ENCODE measurements around the gene PLOD2. TPM values are rescaled to one million over a fixed set of nuclear protein-coding genes. Genes with fewer than 3 reads are reported as not detected.

The PLOD2 gene
- total and polyA plus RNA-seq, 9 of the 15 experiments (the other 6 are each of a cell fraction or from before 2014, with no cell fraction given), result 0.18 to 1.5 (median 0.58) TPM

DNA sequence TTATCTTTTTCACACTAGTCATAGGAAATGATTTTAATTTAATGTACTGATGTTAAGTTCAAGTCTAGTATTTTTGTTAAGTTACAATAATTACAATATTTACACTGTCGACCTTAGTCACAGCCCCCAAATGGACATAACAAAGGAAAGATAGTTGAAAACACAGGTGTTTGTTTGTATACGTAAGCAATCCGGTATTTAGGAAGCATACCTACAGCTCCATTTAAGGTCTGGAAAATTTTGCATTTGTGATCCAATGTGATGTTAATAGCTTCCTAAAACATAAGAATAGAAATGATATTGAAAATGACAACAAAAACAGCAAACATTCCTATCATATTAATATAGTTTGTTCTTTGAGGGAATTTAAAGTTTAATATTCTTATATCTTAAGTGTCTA, 56.9 kb downstream of the PLOD2 start:
- no TSS peak for BruUV-seq (replicated peaks)
- Histone ChIP-seq H3K4me1 (replicated peaks in 1 of 2; ENCODE audit: control insufficient read depth in 2 of 2, insufficient read depth in 2 of 2, low read length in 2 of 2) (no peaks in the 10 kb centered on the region), H3K9me1 (ENCODE audit: control insufficient read depth, insufficient read depth, low read length) (no peaks in the 10 kb centered on the region), H3K36me3 (ENCODE audit: control insufficient read depth, insufficient read depth, low read length) (no peaks in the 10 kb centered on the region), H4K20me1 (replicated peaks; ENCODE audit: control insufficient read depth, insufficient read depth, low read length) (no peaks in the 10 kb centered on the region), H3K79me2 (ENCODE audit: control insufficient read depth, insufficient read depth, low read length) (no peaks in the 10 kb centered on the region), H3K27me3 (ENCODE audit: control insufficient read depth in 2 of 2, insufficient read depth in 2 of 2, low read length in 2 of 2) (no peaks in the 10 kb centered on the region), H3K27ac (ENCODE audit: extremely low read depth, low read depth, low read length) (no peak overlapping the region), H2AFZ (ENCODE audit: low read depth, low read length) (no peak overlapping the region), H3K4me3 (no peak overlapping the region), H3K9me3 (replicated peaks; ENCODE audit: control insufficient read depth, insufficient read depth, low read depth, low read length) (no peaks in the 10 kb centered on the region), H3K4me2 (ENCODE audit: insufficient read depth, low read length) (no peak overlapping the region), H3K9ac (ENCODE audit: insufficient read depth in 1 of 2, low read depth in 2 of 2, low read length in 2 of 2) (no peak overlapping the region)
- intact Hi-C loops (cut with micrococcal nuclease), result no loop called here
- CTCF ChIA-PET (ENCODE audit: low intra/inter-chr PET ratio), result no interaction called here
- in situ Hi-C loops (cut with MboI), result no loop called here
- FAIRE-seq (no peak), DNase-seq (ENCODE audit: extremely low read depth in 1 of 4, low spot score in 3 of 4) (no peak), ATAC-seq (no peak)
- no peak for TF ChIP-seq NR2C2 (CRISPR knock-in tag; IDR thresholded peaks at IDR 0.05)
- TF ChIP-seq NR2C2 (tag; IDR thresholded peaks at IDR 0.05), result no peak
- TF ChIP-seq ZKSCAN1 (IDR thresholded peaks at IDR 0.05; ENCODE audit: low read depth, low read length), result no peak
- TF ChIP-seq DIDO1 (tag; IDR thresholded peaks at IDR 0.05; ENCODE audit: low read depth), result no peak
- TF ChIP-seq MTF1 (CRISPR knock-in tag; IDR thresholded peaks at IDR 0.05; ENCODE audit: borderline replicate concordance), result no peak
- no peak for TF ChIP-seq ZSCAN32 (CRISPR knock-in tag; IDR thresholded peaks at IDR 0.05)
- TF ChIP-seq ZNF124 (CRISPR knock-in tag; IDR thresholded peaks at IDR 0.05), result no peak
- POLR2A ChIA-PET, result no interaction called here
- WGBS (ENCODE audit: insufficient coverage, low coverage, missing lambda C conversion rate), result 0% methylated on average over 3 of the region's 3 CpGs

DNA sequence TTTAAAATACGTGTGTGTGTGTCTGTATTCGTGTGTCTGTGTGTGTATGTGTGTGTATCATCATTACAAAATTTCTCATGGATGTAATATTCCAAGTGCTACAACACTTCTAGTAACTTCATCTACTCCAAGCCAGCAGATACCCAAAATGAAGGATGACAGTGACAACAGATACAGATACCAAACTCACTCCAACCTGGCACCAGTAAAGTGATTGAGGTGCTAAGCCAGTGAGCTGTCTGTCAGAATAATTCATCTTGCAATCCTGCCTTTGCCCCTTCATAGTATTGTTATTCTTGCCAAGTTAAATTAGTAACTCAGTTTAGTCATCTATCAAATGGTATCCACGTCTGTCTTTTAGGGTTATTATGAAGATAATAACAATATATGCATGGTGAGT, 58.1 kb downstream of the PLOD2 start:
- CTCF ChIA-PET (ENCODE audit: low intra/inter-chr PET ratio), result no interaction called here
- no peak overlapping the region for H2AFZ ChIP-seq (ENCODE audit: low read depth, low read length)
- ATAC-seq (no peak), DNase-seq (ENCODE audit: extremely low read depth in 1 of 4, low spot score in 3 of 4) (no peak), FAIRE-seq (no peak)
- H3K27me3 ChIP-seq (ENCODE audit: control insufficient read depth in 2 of 2, insufficient read depth in 2 of 2, low read length in 2 of 2), result no peaks in the 10 kb centered on the region
- H3K9me3 ChIP-seq (replicated peaks; ENCODE audit: control insufficient read depth, insufficient read depth, low read depth, low read length), result no peaks in the 10 kb centered on the region
- intact Hi-C loops (cut with micrococcal nuclease) (no loop called here), in situ Hi-C loops (cut with MboI) (no loop called here)
- no peak overlapping the region for H3K9ac ChIP-seq (ENCODE audit: insufficient read depth in 1 of 2, low read depth in 2 of 2, low read length in 2 of 2)
- no peak overlapping the region for H3K4me2 ChIP-seq (ENCODE audit: insufficient read depth, low read length)
- H3K36me3 ChIP-seq (ENCODE audit: control insufficient read depth, insufficient read depth, low read length), result no peaks in the 10 kb centered on the region
- no peak overlapping the region for H3K4me3 ChIP-seq
- no peaks in the 10 kb centered on the region for H3K79me2 ChIP-seq (ENCODE audit: control insufficient read depth, insufficient read depth, low read length)
- BruUV-seq (replicated peaks), result no TSS peak
- POLR2A ChIA-PET, result no interaction called here
- H4K20me1 ChIP-seq (replicated peaks; ENCODE audit: control insufficient read depth, insufficient read depth, low read length), result no peaks in the 10 kb centered on the region
- H3K27ac ChIP-seq (ENCODE audit: extremely low read depth, low read depth, low read length), result no peak overlapping the region
- 0% methylated on average over 3 of the region's 3 CpGs for WGBS (ENCODE audit: insufficient coverage, low coverage, missing lambda C conversion rate)
- no peaks in the 10 kb centered on the region for H3K9me1 ChIP-seq (ENCODE audit: control insufficient read depth, insufficient read depth, low read length)
- TF ChIP-seq ZNF436 (CRISPR knock-in tag; IDR thresholded peaks at IDR 0.05) (no peak), ZNF311 (CRISPR knock-in tag; IDR thresholded peaks at IDR 0.05) (no peak), ETS2 (tag; IDR thresholded peaks at IDR 0.05; ENCODE audit: borderline replicate concordance, poor library complexity, severe bottlenecking) (no peak), DPF2 (IDR thresholded peaks at IDR 0.05) (no peak), ZNF175 (CRISPR knock-in tag; IDR thresholded peaks at IDR 0.05; ENCODE audit: low read depth) (no peak), SIX5 (IDR thresholded peaks at IDR 0.05; ENCODE audit: borderline replicate concordance in 1 of 2, insufficient read depth in 1 of 2, low read depth in 1 of 2, low read length in 2 of 2) (no peak), HOXB6 (CRISPR knock-in tag; IDR thresholded peaks at IDR 0.05; ENCODE audit: borderline replicate concordance) (no peak), BRF1 (IDR thresholded peaks at IDR 0.05; ENCODE audit: borderline replicate concordance, extremely low read depth, insufficient read length) (no peak), ZNF23 (CRISPR knock-in tag; IDR thresholded peaks at IDR 0.05) (no peak), USF2 (CRISPR knock-in tag; IDR thresholded peaks at IDR 0.05) (no peak), ZNF707 (CRISPR knock-in tag; conservative IDR thresholded peaks at IDR 0.05) (no peak)
- H3K4me1 ChIP-seq (replicated peaks in 1 of 2; ENCODE audit: control insufficient read depth in 2 of 2, insufficient read depth in 2 of 2, low read length in 2 of 2), result no peaks in the 10 kb centered on the region
